Dendritic cell treated with granulocyte-macrophage colony-stimulating factor and Interleukin-4, amounts not matched to agents 40 ng/mL and 50 ng/mL, for 4 days (primary cell): ENCODE data around the gene CACNA1C.

Experiments
- H3K27ac Mint-ChIP-seq: one replicate; pipeline ENCODE4 v1.8.0; 2022; ENCODE audit warnings: mild to moderate bottlenecking, mixed read lengths
- H3K27me3 Mint-ChIP-seq: one replicate; pipeline ENCODE4 v1.8.0; 2022; ENCODE audit warnings: mild to moderate bottlenecking, mixed read lengths
- H3K36me3 Mint-ChIP-seq: one replicate; pipeline ENCODE4 v1.8.0; 2022; ENCODE audit warnings: low read depth, mixed read lengths
- H3K4me1 Mint-ChIP-seq: one replicate; pipeline ENCODE4 v1.8.0; 2022; ENCODE audit warnings: low read depth, mixed read lengths
- H3K4me3 Mint-ChIP-seq: one replicate; pipeline ENCODE4 v1.8.0; 2022; ENCODE audit warnings: mild to moderate bottlenecking, moderate library complexity, mixed read lengths
- H3K9me3 Mint-ChIP-seq: one replicate; pipeline ENCODE4 v1.8.0; 2022; ENCODE audit warnings: mixed read lengths
- intact Hi-C: fragments of 100-400 bp; cut with micrococcal nuclease; formaldehyde crosslinking; loops from one replicate; pipeline ENCODE4 v1.15.0; 2022

CACNA1C gene

GRCh38 chr12:2664721-2665577, 612.2 kb downstream of the CACNA1C start:
- intact Hi-C loops = no loop called here
- Mint-ChIP-seq H3K27ac (no peak overlapping the region), H3K27me3 (no peaks in the 10 kb centered on the region), H3K9me3 (no peaks in the 10 kb centered on the region), H3K4me3 (no peak overlapping the region), H3K36me3 (no peaks in the 10 kb centered on the region), H3K4me1 (no peaks in the 10 kb centered on the region)

- intact Hi-C loops = no loop called here
- Mint-ChIP-seq H3K27ac (no peak overlapping the region), H3K4me3 (no peak overlapping the region), H3K36me3 (no peaks in the 10 kb centered on the region), H3K4me1 (no peaks in the 10 kb centered on the region), H3K27me3 (no peaks in the 10 kb centered on the region), H3K9me3 (no peaks in the 10 kb centered on the region)
Measured at GRCh38 chr12:2666411-2666810, 613.6 kb downstream of the CACNA1C start.

- Mint-ChIP-seq H3K27me3 (no peaks in the 10 kb centered on the region), H3K9me3 (no peaks in the 10 kb centered on the region), H3K4me1 (no peaks in the 10 kb centered on the region), H3K27ac (no peak overlapping the region), H3K36me3 (no peaks in the 10 kb centered on the region), H3K4me3 (no peak overlapping the region)
- intact Hi-C loops = no loop called here
Measured at GRCh38 chr12:2666846-2667245, 614.1 kb downstream of the CACNA1C start.

- Mint-ChIP-seq H3K9me3 (no peaks in the 10 kb centered on the region), H3K4me3 (no peak overlapping the region), H3K27me3 (no peaks in the 10 kb centered on the region), H3K36me3 (no peaks in the 10 kb centered on the region), H3K27ac (no peak overlapping the region), H3K4me1 (no peaks in the 10 kb centered on the region)
- intact Hi-C loops = no loop called here
Measured at GRCh38 chr12:2667716-2668440, 615.1 kb downstream of the CACNA1C start.

- Mint-ChIP-seq H3K4me3 (no peak overlapping the region), H3K9me3 (no peaks in the 10 kb centered on the region), H3K4me1 (no peaks in the 10 kb centered on the region), H3K27ac (no peak overlapping the region), H3K36me3 (no peaks in the 10 kb centered on the region), H3K27me3 (no peaks in the 10 kb centered on the region)
- intact Hi-C loops = no loop called here
Measured at GRCh38 chr12:2668816-2669215, 616.0 kb downstream of the CACNA1C start.

- Mint-ChIP-seq H3K9me3 (no peaks in the 10 kb centered on the region), H3K27me3 (no peaks in the 10 kb centered on the region), H3K36me3 (no peaks in the 10 kb centered on the region), H3K4me1 (peaks cover 7% of the 10 kb centered on the region), H3K27ac (no peak overlapping the region), H3K4me3 (no peak overlapping the region)
- intact Hi-C loops = no loop called here
Measured at GRCh38 chr12:2669560-2669959, 616.8 kb downstream of the CACNA1C start.

- no peak overlapping the region for H3K27ac Mint-ChIP-seq
- H3K36me3 Mint-ChIP-seq = no peaks in the 10 kb centered on the region
Measured at GRCh38 chr12:2672863-2673262, 620.1 kb downstream of the CACNA1C start.

GRCh38 chr12:2673966-2674810, 621.4 kb downstream of the CACNA1C start:
- Mint-ChIP-seq H3K9me3 (no peaks in the 10 kb centered on the region), H3K4me3 (no peak overlapping the region), H3K4me1 (peaks cover 9% of the 10 kb centered on the region), H3K27ac (no peak overlapping the region), H3K27me3 (no peaks in the 10 kb centered on the region), H3K36me3 (no peaks in the 10 kb centered on the region)
- intact Hi-C loops = no loop called here

More at GRCh38 chr12:2672863-2673262, 620.1 kb downstream of the CACNA1C start:
- intact Hi-C loops = no loop called here
- Mint-ChIP-seq H3K4me3 (no peak overlapping the region), H3K27me3 (no peaks in the 10 kb centered on the region), H3K4me1 (peaks cover 9% of the 10 kb centered on the region), H3K9me3 (no peaks in the 10 kb centered on the region)

GRCh38 chr12:2675776-2676175, 623.0 kb downstream of the CACNA1C start:
- Mint-ChIP-seq H3K27me3 (no peaks in the 10 kb centered on the region), H3K4me1 (peaks cover 9% of the 10 kb centered on the region), H3K4me3 (no peak overlapping the region), H3K9me3 (no peaks in the 10 kb centered on the region), H3K36me3 (no peaks in the 10 kb centered on the region), H3K27ac (no peak overlapping the region)
- intact Hi-C loops = no loop called here

GRCh38 chr12:2677142-2677880, 624.5 kb downstream of the CACNA1C start:
- Mint-ChIP-seq H3K9me3 (no peaks in the 10 kb centered on the region), H3K4me1 (peaks cover 9% of the 10 kb centered on the region), H3K27ac (no peak overlapping the region), H3K27me3 (no peaks in the 10 kb centered on the region), H3K4me3 (no peak overlapping the region), H3K36me3 (no peaks in the 10 kb centered on the region)
- intact Hi-C loops = no loop called here

GRCh38 chr12:2678426-2678825, 625.6 kb downstream of the CACNA1C start:
- H3K9me3 Mint-ChIP-seq = no peaks in the 10 kb centered on the region
- peaks cover 9% of the 10 kb centered on the region for H3K4me1 Mint-ChIP-seq
- no peak overlapping the region for H3K27ac Mint-ChIP-seq
- intact Hi-C loops = no loop called here
- no peaks in the 10 kb centered on the region for H3K36me3 Mint-ChIP-seq
- no peaks in the 10 kb centered on the region for H3K27me3 Mint-ChIP-seq
- H3K4me3 Mint-ChIP-seq = no peak overlapping the region

GRCh38 chr12:2679068-2679815, 626.5 kb downstream of the CACNA1C start:
- Mint-ChIP-seq H3K36me3 (no peaks in the 10 kb centered on the region), H3K4me3 (no peak overlapping the region), H3K4me1 (peaks cover 12% of the 10 kb centered on the region), H3K27me3 (no peaks in the 10 kb centered on the region), H3K27ac (no peak overlapping the region), H3K9me3 (no peaks in the 10 kb centered on the region)
- intact Hi-C loops = no loop called here
